ENCODE results near the gene GP1BB.

GP1BB gene

DNA sequence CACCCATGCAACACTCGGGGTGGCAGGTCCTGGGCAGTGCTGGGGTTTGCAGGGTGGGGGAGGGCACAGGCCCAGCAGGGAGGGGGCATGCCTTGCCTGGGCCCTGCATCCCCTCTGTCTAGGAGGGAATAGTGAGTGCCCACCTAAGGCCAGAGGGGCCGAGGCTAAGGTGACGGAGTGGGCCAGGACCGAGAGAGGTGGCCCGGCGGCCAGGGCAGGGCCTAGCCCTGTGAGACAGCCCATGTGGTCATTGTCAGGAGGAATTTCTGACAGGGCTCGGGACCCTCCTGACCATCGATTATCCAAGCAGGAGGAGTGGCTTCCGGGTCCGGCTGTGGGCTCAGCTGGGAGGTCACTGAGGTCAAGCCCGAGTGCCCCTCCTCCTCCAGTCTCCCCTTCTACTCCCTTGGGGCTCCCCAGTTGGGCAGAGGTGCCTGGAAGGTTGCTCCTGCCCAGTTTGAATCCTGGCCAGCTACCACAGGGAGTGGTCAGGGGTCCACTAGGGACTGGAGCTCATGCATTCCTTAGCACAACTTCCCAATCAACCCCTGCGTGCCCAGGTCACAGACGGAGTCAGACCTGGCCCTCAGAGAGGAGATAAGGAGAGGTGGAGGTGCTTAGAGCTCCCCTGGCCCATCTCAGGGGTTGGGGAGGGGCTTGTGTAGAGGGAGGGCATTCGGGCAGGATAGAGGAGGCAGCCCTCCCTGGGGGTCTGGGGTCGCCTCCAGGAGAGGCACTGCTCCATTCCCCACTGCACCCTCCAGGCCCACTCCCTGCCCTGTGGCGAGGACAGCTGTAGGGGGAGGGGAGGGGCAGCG is 14.7 kb downstream of the GP1BB start:
- Histone ChIP-seq H4K12ac (ENCODE audit: low read depth, low read length) (no peak overlapping the region), H3K27ac (ENCODE audit: low read depth, low read length) (no peak overlapping the region), H4K8ac (ENCODE audit: low read depth, low read length) (no peak overlapping the region), H3K4me3 (ENCODE audit: low read depth, low read length) (no peak overlapping the region), H3K9me3 (ENCODE audit: insufficient read depth, low read depth, low read length) (peaks cover 6% of the 10 kb centered on the region), H3K9ac (ENCODE audit: low read length) (no peak overlapping the region), H3K79me1 (ENCODE audit: low read length) (no peaks in the 10 kb centered on the region), H3K14ac (ENCODE audit: low read length) (no peak overlapping the region), H2BK12ac (ENCODE audit: low read length) (no peak overlapping the region), H3K79me2 (ENCODE audit: control insufficient read depth, insufficient read depth, low read length, poor library complexity) (no peaks in the 10 kb centered on the region), H2AK5ac (ENCODE audit: low read length) (no peak overlapping the region), H3K4me2 (ENCODE audit: low read length) (no peak overlapping the region), H3K36me3 (ENCODE audit: control insufficient read depth in 1 of 2, insufficient read depth in 2 of 2, low read length in 2 of 2) (no peaks in the 10 kb centered on the region), H2BK5ac (ENCODE audit: low read depth, low read length, poor library complexity) (no peak overlapping the region), H3K4ac (ENCODE audit: low read depth, low read length) (no peak overlapping the region), H2BK120ac (ENCODE audit: insufficient read depth, low read length, poor library complexity) (no peak overlapping the region), H2AFZ (ENCODE audit: insufficient read depth, low read length, poor library complexity) (no peak overlapping the region), H3K18ac (ENCODE audit: low read length) (no peak overlapping the region), H3K27me3 (ENCODE audit: insufficient read depth, low read length) (no peaks in the 10 kb centered on the region), H4K91ac (ENCODE audit: low read depth, low read length) (no peak overlapping the region), H3K4me1 (ENCODE audit: control insufficient read depth in 1 of 2, insufficient read depth in 2 of 2, low read length in 2 of 2) (no peaks in the 10 kb centered on the region), H3K23ac (ENCODE audit: low read length) (no peak overlapping the region)
- WGBS (ENCODE audit: extremely low coverage, insufficient coverage, insufficient read length) = no CpG with 5 or more reads among the region's 17 CpGs
- DNase-seq = no peak

DNA sequence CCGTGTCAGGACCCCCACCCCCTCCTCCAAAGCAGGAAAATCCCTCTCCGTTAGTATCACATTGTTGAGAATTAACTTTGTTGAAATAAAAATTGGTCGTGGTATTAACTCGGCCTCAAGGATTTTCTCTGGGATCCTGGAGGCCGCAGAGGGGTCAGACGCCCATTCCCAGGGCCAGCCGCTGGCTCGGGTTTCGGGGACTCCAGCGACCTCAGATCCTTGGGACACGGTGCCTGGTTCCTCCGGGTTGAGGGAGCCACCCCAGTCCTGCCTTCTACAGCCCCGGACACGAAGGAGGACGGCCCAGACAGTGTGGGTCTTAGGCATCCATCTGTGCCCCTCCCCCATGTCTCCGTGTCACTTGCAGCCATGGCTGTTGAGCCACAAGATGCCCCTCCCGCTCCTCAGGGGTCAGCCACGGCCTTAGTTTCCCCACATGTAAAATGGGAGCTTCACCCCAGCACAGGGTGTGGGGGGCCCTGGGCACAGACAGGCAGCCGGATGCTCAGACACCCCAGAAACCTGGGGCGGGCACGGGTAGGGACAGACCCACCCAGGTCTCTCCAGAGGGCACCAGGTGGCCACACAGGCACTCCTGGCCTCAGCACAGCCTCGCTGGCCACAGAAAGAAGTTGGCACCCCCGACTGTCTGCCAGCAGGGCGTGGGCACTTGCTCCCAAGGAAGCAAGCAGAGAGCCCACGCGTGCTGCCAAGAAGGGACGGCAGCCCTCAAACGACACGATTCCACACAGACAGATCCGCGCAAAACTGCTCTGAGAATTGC is 15.5 kb downstream of the GP1BB start:
- H3K14ac ChIP-seq (ENCODE audit: low read length) = no peak overlapping the region
- no peaks in the 10 kb centered on the region for H3K79me2 ChIP-seq (ENCODE audit: control insufficient read depth, insufficient read depth, low read length, poor library complexity)
- H4K12ac ChIP-seq (ENCODE audit: low read depth, low read length) = no peak overlapping the region
- H2AFZ ChIP-seq (ENCODE audit: insufficient read depth, low read length, poor library complexity) = no peak overlapping the region
- no peaks in the 10 kb centered on the region for H3K79me1 ChIP-seq (ENCODE audit: low read length)
- H3K9me3 ChIP-seq (ENCODE audit: insufficient read depth, low read depth, low read length) = peaks cover 6% of the 10 kb centered on the region
- no peak overlapping the region for H4K91ac ChIP-seq (ENCODE audit: low read depth, low read length)
- H2AK5ac ChIP-seq (ENCODE audit: low read length) = no peak overlapping the region
- no peak overlapping the region for H4K8ac ChIP-seq (ENCODE audit: low read depth, low read length)
- no CpG with 5 or more reads among the region's 31 CpGs for WGBS (ENCODE audit: extremely low coverage, insufficient coverage, insufficient read length)
- H2BK12ac ChIP-seq (ENCODE audit: low read length) = no peak overlapping the region
- no peak overlapping the region for H2BK120ac ChIP-seq (ENCODE audit: insufficient read depth, low read length, poor library complexity)
- no peaks in the 10 kb centered on the region for H3K27me3 ChIP-seq (ENCODE audit: insufficient read depth, low read length)
- H3K9ac ChIP-seq (ENCODE audit: low read length) = no peak overlapping the region
- no peak overlapping the region for H3K27ac ChIP-seq (ENCODE audit: low read depth, low read length)
- H3K36me3 ChIP-seq (ENCODE audit: control insufficient read depth in 1 of 2, insufficient read depth in 2 of 2, low read length in 2 of 2) = no peaks in the 10 kb centered on the region
- no peak overlapping the region for H2BK5ac ChIP-seq (ENCODE audit: low read depth, low read length, poor library complexity)
- no peak overlapping the region for H3K18ac ChIP-seq (ENCODE audit: low read length)
- H3K4me3 ChIP-seq (ENCODE audit: low read depth, low read length) = peak overlapping the region; percentile 18
- no peak overlapping the region for H3K4me2 ChIP-seq (ENCODE audit: low read length)
- H3K4ac ChIP-seq (ENCODE audit: low read depth, low read length) = no peak overlapping the region
- no peak overlapping the region for H3K23ac ChIP-seq (ENCODE audit: low read length)
- no peaks in the 10 kb centered on the region for H3K4me1 ChIP-seq (ENCODE audit: control insufficient read depth in 1 of 2, insufficient read depth in 2 of 2, low read length in 2 of 2)
- DNase-seq = no peak

DNA sequence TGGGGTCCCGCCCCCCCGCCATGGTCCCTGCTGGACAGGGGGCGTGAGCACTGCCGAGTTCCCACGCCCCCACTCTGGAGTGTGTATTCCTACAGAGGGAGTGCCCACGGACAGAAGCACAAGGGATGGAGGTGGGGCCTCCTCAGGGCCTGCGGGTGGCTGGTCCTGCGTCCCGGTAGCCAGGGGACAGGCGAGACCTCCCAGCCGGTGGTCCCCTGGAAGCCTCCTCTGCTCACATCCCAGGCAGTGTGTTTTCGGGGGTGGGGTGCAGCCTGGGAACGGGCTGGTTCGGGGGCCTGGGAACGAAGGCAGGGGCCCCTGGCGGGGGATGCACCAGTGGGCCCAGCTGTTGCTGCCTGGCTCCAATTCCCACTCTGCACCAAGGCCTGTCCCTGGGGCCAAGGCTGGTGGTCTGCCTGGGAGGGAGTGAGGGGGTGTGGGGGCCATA is 16.1 kb downstream of the GP1BB start:
- Histone ChIP-seq H2AK5ac (ENCODE audit: low read length) (no peak overlapping the region), H3K4me2 (ENCODE audit: low read length) (no peak overlapping the region), H3K23ac (ENCODE audit: low read length) (no peak overlapping the region), H3K36me3 (ENCODE audit: control insufficient read depth in 1 of 2, insufficient read depth in 2 of 2, low read length in 2 of 2) (no peaks in the 10 kb centered on the region), H4K91ac (ENCODE audit: low read depth, low read length) (no peak overlapping the region), H2BK5ac (ENCODE audit: low read depth, low read length, poor library complexity) (no peak overlapping the region), H2AFZ (ENCODE audit: insufficient read depth, low read length, poor library complexity) (no peak overlapping the region), H3K14ac (ENCODE audit: low read length) (no peak overlapping the region), H4K8ac (ENCODE audit: low read depth, low read length) (no peak overlapping the region), H3K4me3 (ENCODE audit: low read depth, low read length) (no peak overlapping the region), H2BK120ac (ENCODE audit: insufficient read depth, low read length, poor library complexity) (no peak overlapping the region), H2BK12ac (ENCODE audit: low read length) (no peak overlapping the region), H3K27me3 (ENCODE audit: insufficient read depth, low read length) (no peaks in the 10 kb centered on the region), H3K79me1 (ENCODE audit: low read length) (no peaks in the 10 kb centered on the region), H3K4me1 (ENCODE audit: control insufficient read depth in 1 of 2, insufficient read depth in 2 of 2, low read length in 2 of 2) (no peaks in the 10 kb centered on the region), H3K27ac (ENCODE audit: low read depth, low read length) (no peak overlapping the region), H3K4ac (ENCODE audit: low read depth, low read length) (no peak overlapping the region), H3K9me3 (ENCODE audit: insufficient read depth, low read depth, low read length) (peaks cover 4% of the 10 kb centered on the region), H4K12ac (ENCODE audit: low read depth, low read length) (no peak overlapping the region), H3K9ac (ENCODE audit: low read length) (no peak overlapping the region), H3K18ac (ENCODE audit: low read length) (no peak overlapping the region), H3K79me2 (ENCODE audit: control insufficient read depth, insufficient read depth, low read length, poor library complexity) (no peaks in the 10 kb centered on the region)
- no CpG with 5 or more reads among the region's 16 CpGs for WGBS (ENCODE audit: extremely low coverage, insufficient coverage, insufficient read length)
- DNase-seq = no peak

- no peak overlapping the region for H3K4ac ChIP-seq (ENCODE audit: low read depth, low read length)
- no CpG with 5 or more reads among the region's 7 CpGs for WGBS (ENCODE audit: extremely low coverage, insufficient coverage, insufficient read length)
- no peak overlapping the region for H2BK5ac ChIP-seq (ENCODE audit: low read depth, low read length, poor library complexity)
- H3K4me2 ChIP-seq (ENCODE audit: low read length) = no peak overlapping the region
- no peak overlapping the region for H4K12ac ChIP-seq (ENCODE audit: low read depth, low read length)
- H3K27ac ChIP-seq (ENCODE audit: low read depth, low read length) = no peak overlapping the region
- no peak overlapping the region for H3K14ac ChIP-seq (ENCODE audit: low read length)
- no peaks in the 10 kb centered on the region for H3K27me3 ChIP-seq (ENCODE audit: insufficient read depth, low read length)
- H2AK5ac ChIP-seq (ENCODE audit: low read length) = no peak overlapping the region
- H3K9me3 ChIP-seq (ENCODE audit: insufficient read depth, low read depth, low read length) = peaks cover 3% of the 10 kb centered on the region
- H3K23ac ChIP-seq (ENCODE audit: low read length) = no peak overlapping the region
- H3K79me1 ChIP-seq (ENCODE audit: low read length) = peaks cover under 1% of the 10 kb centered on the region
- no peaks in the 10 kb centered on the region for H3K79me2 ChIP-seq (ENCODE audit: control insufficient read depth, insufficient read depth, low read length, poor library complexity)
- H3K36me3 ChIP-seq (ENCODE audit: control insufficient read depth in 1 of 2, insufficient read depth in 2 of 2, low read length in 2 of 2) = no peaks in the 10 kb centered on the region
- no peak overlapping the region for H2BK120ac ChIP-seq (ENCODE audit: insufficient read depth, low read length, poor library complexity)
- no peaks in the 10 kb centered on the region for H3K4me1 ChIP-seq (ENCODE audit: control insufficient read depth in 1 of 2, insufficient read depth in 2 of 2, low read length in 2 of 2)
- H3K18ac ChIP-seq (ENCODE audit: low read length) = no peak overlapping the region
- H4K91ac ChIP-seq (ENCODE audit: low read depth, low read length) = no peak overlapping the region
- no peak overlapping the region for H2BK12ac ChIP-seq (ENCODE audit: low read length)
- no peak overlapping the region for H2AFZ ChIP-seq (ENCODE audit: insufficient read depth, low read length, poor library complexity)
- H3K4me3 ChIP-seq (ENCODE audit: low read depth, low read length) = no peak overlapping the region
- H3K9ac ChIP-seq (ENCODE audit: low read length) = no peak overlapping the region
- no peak overlapping the region for H4K8ac ChIP-seq (ENCODE audit: low read depth, low read length)
- DNase-seq = no peak
These were observed 16.6 kb downstream of the GP1BB start for GRCh38 chr22:19739911-19740449.
